8988T (cell line): ENCODE data around the gene LPGAT1.
"Not testable (repeated sequence)": the region's sequence is repeated elsewhere in the genome, so short reads cannot be mapped to it uniquely, and the experiment has no call there.

Experiments used
- DNase-seq: peaks from one replicate; pipeline ENCODE4 v3.0.0; 2011

Gene LPGAT1

GRCh38 chr1:211731456-211732292 is 98.9 kb downstream of the LPGAT1 start:
- no peak for DNase-seq

DNA sequence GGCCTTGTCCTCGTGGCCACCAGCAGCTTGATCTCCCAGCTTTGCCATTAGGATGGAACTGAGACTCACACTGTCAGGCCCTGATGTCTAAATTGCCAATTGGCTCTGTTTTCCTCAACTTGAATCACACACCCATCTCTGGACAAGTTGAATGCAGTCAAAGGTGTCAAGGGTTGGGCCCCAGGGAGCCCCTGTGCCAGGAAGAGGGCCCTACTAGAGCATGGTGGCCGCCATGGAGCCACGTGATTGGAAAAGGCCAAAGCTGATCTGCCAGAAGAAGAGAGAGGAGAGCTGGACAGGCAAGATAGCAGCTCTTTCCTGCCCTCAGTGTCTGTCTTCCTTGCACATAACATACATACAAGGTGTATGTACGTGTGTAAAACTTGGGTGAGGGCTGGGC is 100.2 kb downstream of the LPGAT1 start:
- DNase-seq, result no peak

DNA sequence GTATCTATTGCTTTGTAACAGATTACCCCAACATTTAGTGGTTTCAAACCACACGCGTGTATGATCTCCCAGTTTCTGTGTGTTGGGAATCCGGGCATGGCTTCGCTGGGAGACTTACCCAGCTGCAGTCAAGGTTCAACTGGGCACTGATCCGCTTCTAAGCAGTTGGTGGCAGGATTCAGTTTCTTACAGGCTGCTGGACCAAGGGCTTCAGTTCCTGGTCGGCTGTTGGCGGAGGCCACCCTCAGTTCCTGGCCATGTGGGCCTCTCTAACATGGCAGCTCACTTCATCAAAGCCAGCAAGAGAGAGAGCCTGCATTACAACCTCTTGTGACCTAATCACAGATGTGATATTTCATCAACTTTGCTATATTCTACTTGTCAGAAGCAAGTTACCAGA is 101.3 kb downstream of the LPGAT1 start:
- DNase-seq, result no peak

- no peak for DNase-seq
These were observed 104.0 kb downstream of the LPGAT1 start for GRCh38 chr1:211726467-211726995.

DNA sequence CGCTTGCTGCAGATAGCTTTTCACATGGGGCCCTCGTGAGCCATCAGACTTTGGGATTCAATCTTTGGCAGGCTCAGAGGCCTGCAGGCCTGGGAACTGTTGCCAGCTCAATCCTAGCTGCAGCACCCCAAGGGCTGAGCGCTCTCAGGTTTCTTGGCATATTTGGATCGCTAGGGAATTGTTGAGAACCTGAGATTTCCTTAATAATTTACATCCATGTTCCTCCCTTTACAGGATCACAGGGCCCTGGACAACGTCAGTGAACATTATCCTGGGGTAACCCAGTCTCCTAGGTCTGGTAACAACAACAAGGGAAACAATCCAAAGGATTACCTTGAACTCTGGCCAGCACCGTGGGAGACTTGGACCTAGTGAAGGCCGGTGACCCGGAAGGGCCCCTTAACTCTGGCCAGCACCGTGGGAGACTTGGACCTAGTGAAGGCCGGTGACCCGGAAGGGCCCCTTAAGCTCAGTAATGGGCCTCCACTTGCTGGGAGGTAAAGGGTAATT is 105.8 kb downstream of the LPGAT1 start:
- DNase-seq, result no peak

GRCh38 chr1:211723273-211723672 is 107.3 kb downstream of the LPGAT1 start:
- no peak for DNase-seq

DNA sequence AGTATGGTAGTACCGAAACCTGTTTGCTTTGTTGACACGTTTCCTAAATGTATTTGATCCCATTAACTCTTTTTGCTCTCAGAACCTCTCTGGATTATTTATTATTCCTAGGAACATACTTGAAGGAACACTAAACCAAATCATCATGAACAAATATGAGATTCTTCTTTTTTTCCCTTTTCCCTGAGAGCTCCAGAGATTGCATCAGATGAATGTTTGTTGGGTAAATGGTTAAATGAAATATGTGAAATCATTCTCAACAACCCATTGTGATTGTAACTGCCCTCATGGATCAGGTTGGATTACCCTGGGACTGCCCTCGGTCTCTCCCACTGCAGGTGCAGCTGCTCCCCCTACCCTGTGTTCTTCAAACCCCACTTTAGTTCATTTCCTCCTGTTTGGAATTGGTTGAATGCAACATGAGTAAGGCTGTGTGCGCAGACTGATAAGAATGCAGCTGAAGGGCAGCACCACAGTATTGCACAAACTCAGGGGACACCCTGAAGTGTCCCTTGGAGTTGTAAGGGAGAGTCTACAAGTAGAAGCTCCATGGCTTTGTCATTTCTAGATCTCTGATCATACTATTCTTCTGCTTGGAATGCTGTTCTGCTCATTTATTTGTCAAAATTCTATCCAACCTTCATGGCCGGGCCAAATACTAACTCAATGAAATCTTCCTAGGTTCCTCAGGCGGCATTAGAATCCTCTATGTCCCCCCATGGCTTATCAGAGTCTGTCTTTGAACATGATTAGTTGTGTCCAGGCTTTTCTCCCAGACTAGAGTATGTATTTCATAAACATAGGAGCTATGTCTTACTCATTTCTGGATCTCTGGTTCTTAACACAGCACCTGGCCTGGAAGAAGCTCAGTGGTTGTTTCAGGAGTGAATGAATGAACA is 108.0 kb downstream of the LPGAT1 start:
- no peak for DNase-seq

- not testable (repeated sequence) for DNase-seq
These were observed 114.0 kb downstream of the LPGAT1 start for GRCh38 chr1:211716555-211716954.

GRCh38 chr1:211715971-211716370 is 114.6 kb downstream of the LPGAT1 start:
- DNase-seq, result no peak

DNA sequence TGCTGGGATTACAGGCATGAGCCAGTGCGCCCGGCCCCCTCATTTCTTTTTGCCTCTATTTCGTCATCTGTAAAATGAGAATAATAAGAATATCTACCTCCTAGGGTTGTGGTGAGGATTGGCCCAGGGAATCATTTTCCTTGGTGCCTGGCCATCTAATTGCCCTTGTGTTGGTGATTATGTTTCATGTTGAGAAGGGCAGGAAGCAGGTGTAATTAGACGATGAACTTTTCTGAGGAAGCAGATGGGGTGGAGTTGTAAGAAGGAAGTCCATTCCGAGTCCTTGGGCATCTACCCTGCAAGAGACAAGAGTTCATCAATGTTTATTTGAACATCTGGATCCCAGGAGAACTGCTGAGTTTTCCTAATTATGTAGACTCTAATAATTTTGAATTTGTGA is 116.4 kb downstream of the LPGAT1 start:
- no peak for DNase-seq

DNA sequence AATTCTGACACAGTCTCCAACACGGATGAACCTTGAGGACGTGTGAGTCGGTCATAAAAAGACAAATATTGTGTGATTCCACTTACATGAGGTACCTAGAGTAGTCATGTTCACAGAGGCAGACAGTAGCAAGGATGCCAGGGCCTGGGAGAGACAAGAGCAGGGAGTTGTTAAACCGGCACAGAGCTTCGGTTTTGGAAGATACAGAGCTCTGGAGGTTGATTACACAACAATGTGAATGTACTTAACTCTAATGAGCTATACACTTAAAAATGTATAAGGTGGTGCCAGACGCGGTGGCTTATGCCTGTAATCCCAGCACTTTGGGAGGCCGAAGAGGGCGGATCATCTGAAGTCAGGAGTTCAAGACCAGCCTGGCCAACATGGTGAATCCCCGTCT is 117.3 kb downstream of the LPGAT1 start:
- no peak for DNase-seq

GRCh38 chr1:211711315-211711705 is 119.3 kb downstream of the LPGAT1 start:
- DNase-seq, result no peak

- DNase-seq, result no peak
These were observed 119.8 kb downstream of the LPGAT1 start for GRCh38 chr1:211710566-211711314.

DNA sequence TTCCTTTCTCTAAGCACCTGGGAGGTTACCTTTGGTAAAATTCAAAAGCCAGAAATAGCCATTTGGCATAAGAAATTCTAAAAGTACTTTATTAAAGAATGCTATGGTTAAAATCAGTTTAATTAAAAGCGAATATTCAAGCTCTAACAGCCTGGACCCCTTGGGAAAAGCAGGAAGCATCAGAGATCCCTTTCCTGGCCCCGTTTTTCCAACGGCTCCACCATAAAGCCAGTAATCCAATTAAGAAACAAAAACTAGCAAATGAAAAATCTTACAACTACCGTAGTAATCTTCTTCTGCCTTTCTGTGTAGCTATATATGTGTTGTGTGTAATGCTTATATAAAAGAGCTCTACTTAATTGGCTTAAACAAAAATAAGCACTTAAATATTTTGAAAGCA is 121.6 kb downstream of the LPGAT1 start:
- DNase-seq, result no peak

DNA sequence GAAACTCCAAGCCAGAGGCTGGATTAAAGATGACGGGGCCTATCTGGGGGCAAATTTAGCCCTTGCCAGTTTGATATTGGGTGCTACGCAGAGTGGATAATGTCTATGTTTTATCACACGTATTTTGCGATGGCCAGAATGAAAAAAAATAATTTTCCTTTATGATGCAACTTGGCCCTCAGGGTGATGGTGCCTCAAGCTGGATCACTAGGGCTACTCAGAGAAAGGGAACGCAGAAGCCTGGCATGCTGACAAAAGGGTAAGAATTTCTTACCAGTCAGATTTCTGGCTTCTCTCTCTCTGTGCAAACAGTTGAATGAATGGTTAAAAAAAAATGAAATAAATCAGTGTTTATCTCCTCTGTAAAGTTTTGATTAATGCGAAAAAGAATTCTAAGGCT is 122.6 kb downstream of the LPGAT1 start:
- DNase-seq, result no peak

GRCh38 chr1:211705467-211706091 is 125.0 kb downstream of the LPGAT1 start:
- DNase-seq, result no peak

- DNase-seq, result no peak
These were observed 126.0 kb downstream of the LPGAT1 start for GRCh38 chr1:211704543-211704942.

DNA sequence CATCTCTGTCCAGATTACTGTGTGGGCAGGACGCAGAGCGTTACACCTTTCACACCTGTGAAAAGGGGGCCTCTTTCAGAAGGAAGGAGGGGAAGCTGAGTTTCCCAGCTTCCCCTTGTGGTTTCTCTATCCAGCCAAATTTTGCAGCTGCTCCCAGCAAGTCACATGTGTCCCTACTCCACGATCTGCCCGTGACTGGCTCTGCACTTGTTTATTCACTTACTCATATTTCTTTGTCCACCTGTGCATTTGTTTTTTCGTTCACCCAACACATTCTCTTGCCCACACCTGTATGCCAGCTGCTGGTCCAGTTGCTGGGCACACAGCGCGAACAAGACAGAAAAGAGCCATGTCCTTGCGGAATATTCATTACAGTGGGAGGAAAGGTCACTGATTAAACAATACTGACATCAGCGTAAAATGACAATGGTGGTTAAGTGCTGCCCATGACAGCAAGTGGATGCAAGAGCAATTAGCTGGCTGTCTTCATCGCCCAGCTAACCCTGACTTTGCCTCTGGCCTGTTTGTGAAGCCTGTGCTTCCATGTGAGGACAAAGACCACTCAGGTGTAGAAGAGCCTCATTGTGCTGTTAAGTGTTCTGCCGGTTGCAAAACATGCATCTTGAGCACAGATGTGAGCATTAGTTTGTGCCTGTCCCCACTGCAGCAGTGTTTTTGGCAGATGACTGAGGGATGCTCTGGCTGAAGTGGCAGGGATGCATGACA is 126.6 kb downstream of the LPGAT1 start:
- DNase-seq, result no peak

DNA sequence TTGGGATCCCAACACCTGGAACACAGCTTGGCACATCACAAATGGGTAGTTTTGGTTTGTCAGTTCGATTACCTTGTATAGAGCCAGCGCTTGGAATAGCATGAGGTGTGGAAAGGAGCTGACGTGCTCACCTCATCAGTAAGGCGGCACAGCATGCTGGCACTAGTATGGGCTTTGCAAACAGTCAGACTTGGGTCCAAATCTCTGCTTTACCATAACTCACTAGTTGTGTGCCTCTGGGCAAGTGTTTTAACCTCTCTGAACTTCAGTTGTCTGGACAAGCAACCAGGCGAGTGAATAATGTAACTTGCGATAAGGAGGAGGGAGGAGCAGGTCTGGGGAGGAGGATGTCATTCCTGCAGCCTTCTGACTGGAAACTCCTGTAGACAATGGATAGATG is 128.8 kb downstream of the LPGAT1 start:
- DNase-seq, result no peak

DNA sequence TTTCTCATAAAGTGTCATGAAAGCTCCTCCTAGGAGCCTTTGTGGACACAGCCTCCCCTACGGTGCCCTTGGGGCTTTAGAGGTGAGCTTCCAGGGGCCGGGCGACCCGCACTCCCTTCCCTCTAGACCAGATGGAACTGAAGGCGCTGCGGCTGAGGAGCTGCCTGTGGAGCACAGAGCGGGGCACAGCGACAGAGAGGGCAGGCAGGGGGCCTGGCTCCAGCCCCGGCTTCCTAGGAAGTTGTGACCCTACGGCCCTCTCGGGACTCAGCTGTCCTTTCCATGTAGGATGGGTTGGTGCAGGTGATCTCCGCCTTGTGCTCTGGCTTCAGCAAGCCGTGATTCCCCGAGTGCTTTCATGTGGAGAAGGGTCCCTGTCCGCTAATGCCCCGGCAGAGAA is 131.5 kb downstream of the LPGAT1 start:
- no peak for DNase-seq

GRCh38 chr1:211698161-211699026 is 132.2 kb downstream of the LPGAT1 start:
- peak; percentile 70 for DNase-seq
